ENCODE data around the gene CNTNAP4.

DNA sequence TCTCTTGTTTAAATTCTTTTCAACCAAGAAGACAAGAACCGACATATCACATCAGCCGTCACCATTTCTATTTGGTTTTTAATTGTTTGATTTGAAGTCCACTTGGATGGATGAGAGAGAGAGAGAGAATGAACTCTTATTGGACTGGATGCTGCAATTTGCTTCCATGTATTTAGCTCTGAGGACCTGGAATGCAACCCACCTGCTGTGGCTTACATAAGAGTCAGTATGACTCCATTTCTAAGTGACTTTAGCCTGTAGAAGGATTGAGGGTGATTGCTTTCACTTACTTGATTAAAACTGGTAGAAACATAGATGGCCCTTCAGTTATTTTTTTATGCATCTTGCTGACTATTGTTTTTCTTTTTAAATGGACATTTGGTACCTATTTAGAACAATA lies 296.1 kb downstream of the CNTNAP4 start:
- no peak for TF ChIP-seq GATA1 (IDR thresholded peaks at IDR 0.05; ENCODE audit: low read depth, low read length)
- TF ChIP-seq POLR2A (IDR thresholded peaks at IDR 0.05; ENCODE audit: low read length) = no peak
